H1 (cell line): ENCODE measurements around the gene RHBDD1. TPM values are rescaled to one million over a fixed set of nuclear protein-coding genes. Genes with fewer than 3 reads are reported as not detected.
A peak's percentile ranks its signal among the peaks of the same experiment; 100 is the strongest.

Experiments
- CTCF ChIA-PET: fragments of 300-600 bp; sonication (Branson Sonifier 250); formaldehyde crosslinking; loops from one replicate; lab custom pipeline; 2021; ENCODE audit not compliant: partially characterized antibody; lab: Charles Lee
- POLR2A ChIA-PET: fragments of 300-600 bp; sonication (Branson Sonifier 250); formaldehyde crosslinking; loops from one replicate; lab custom pipeline; 2021; ENCODE audit warnings: inconsistent platforms; ENCODE audit not compliant: partially characterized antibody; lab: Charles Lee
- DNase-seq, 2 experiments: peaks; one replicate each; pipeline versions ENCODE4 v3.0.0 to v3.0.0-alpha.2; 2010 to 2022; ENCODE audit warnings: low spot score in 2 of 2, low read depth in 1 of 2, mixed read lengths in 1 of 2
- FAIRE-seq: peaks from 2 replicates; lab custom pipeline; 2011; peaks lifted over from hg19 to GRCh38; lab: Jason Lieb, UNC
- H2AFZ ChIP-seq: 2 replicates; pipeline ENCODE4 v1.8.1; 2012; ENCODE audit warnings: low read length, inconsistent platforms
- H2AK5ac ChIP-seq: 2 replicates; pipeline ENCODE4 v1.6.1; 2013; ENCODE audit warnings: low read depth, low read length
- H2BK120ac ChIP-seq: replicated peaks from 2 replicates; pipeline ENCODE3; 2013; ENCODE audit warnings: low read depth, low read length, inconsistent platforms
- H2BK12ac ChIP-seq: 2 replicates; pipeline ENCODE4 v1.6.1; 2013; ENCODE audit warnings: low read depth, low read length
- H2BK15ac ChIP-seq: 2 replicates; pipeline ENCODE4 v1.6.1; 2013; ENCODE audit warnings: low read length
- H2BK20ac ChIP-seq: 2 replicates; pipeline ENCODE4 v1.6.1; 2013; ENCODE audit warnings: low read length
- H2BK5ac ChIP-seq: 2 replicates; pipeline ENCODE4 v1.6.1; 2013; ENCODE audit warnings: low read depth, low read length
- H3K14ac ChIP-seq: 2 replicates; pipeline ENCODE4 v1.6.1; 2013; ENCODE audit warnings: inconsistent platforms; ENCODE audit not compliant: insufficient read length
- H3K18ac ChIP-seq: 2 replicates; pipeline ENCODE4 v1.6.1; 2013; ENCODE audit warnings: low read length; ENCODE audit errors: extremely low read depth
- H3K23ac ChIP-seq: 2 replicates; pipeline ENCODE4 v1.6.1; 2013; ENCODE audit warnings: inconsistent platforms; ENCODE audit not compliant: insufficient read length
- H3K23me2 ChIP-seq: 2 replicates; pipeline ENCODE4 v1.6.1; 2013; ENCODE audit warnings: low read depth, low read length
- H3K27ac ChIP-seq: 2 replicates; pipeline ENCODE4 v1.6.1; 2011; ENCODE audit warnings: low read depth, low read length, inconsistent platforms
- H3K27me3 ChIP-seq, 4 experiments: replicated peaks in 1 of 4; 1 replicate in 1 of 4; 2 replicates in 3 of 4; pipeline versions ENCODE4 v1.6.1 to v1.8.1; 2011 to 2013; ENCODE audit warnings: low read length in 3 of 4, mild to moderate bottlenecking in 3 of 4, inconsistent platforms in 2 of 4, mixed read lengths in 2 of 4, moderate library complexity in 1 of 4; ENCODE audit not compliant: control insufficient read depth in 3 of 4, insufficient read depth in 3 of 4; ENCODE audit errors: extremely low read depth in 1 of 4
- H3K36me3 ChIP-seq, 4 experiments: 2 replicates each; pipeline versions ENCODE4 v1.6.1 to v1.8.1; 2011 to 2013; ENCODE audit warnings: mild to moderate bottlenecking in 4 of 4, low read length in 3 of 4, moderate library complexity in 2 of 4, control low read depth in 1 of 4, inconsistent platforms in 1 of 4; ENCODE audit not compliant: insufficient read depth in 4 of 4, control insufficient read depth in 2 of 4
- H3K4ac ChIP-seq: replicated peaks from 2 replicates; pipeline ENCODE3; 2013; ENCODE audit warnings: low read length, low read depth, mixed read lengths, inconsistent platforms; ENCODE audit not compliant: insufficient read length
- H3K4me1 ChIP-seq, 4 experiments: replicated peaks in 1 of 4; 1 replicate in 1 of 4; 2 replicates in 3 of 4; pipeline versions ENCODE4 v1.6.1 to v1.8.1; 2011 to 2013; ENCODE audit warnings: low read length in 3 of 4, inconsistent platforms in 2 of 4, mixed read lengths in 1 of 4; ENCODE audit not compliant: insufficient read depth in 4 of 4, control insufficient read depth in 3 of 4
- H3K4me2 ChIP-seq, 2 experiments: 2 replicates each; pipeline versions ENCODE4 v1.6.1 to v1.8.1; 2011 to 2013; ENCODE audit warnings: low read depth in 2 of 2, low read length in 2 of 2, control low read depth in 1 of 2, inconsistent platforms in 1 of 2, mild to moderate bottlenecking in 1 of 2; ENCODE audit not compliant: insufficient read depth in 1 of 2
- H3K4me3 ChIP-seq, 4 experiments: fragments of 200-600, 300-600 bp in 1 of 4; sonication (generic), shearing (Covaris generic), sonication (Bioruptor Twin) in 1 of 4; 2 replicates each; pipeline versions ENCODE4 v1.5.1 to v1.8.1; 2011 to 2016; ENCODE audit warnings: low read length in 4 of 4, low read depth in 3 of 4, control low read depth in 2 of 4, inconsistent platforms in 2 of 4, mild to moderate bottlenecking in 2 of 4, mixed read lengths in 1 of 4, moderate library complexity in 1 of 4; ENCODE audit not compliant: insufficient read depth in 2 of 4; ENCODE audit errors: extremely low read depth in 1 of 4
- H3K56ac ChIP-seq: replicated peaks from 2 replicates; pipeline ENCODE3; 2013; ENCODE audit warnings: low read depth, mild to moderate bottlenecking, mixed read lengths, low read length, inconsistent platforms; ENCODE audit not compliant: insufficient read length
- H3K79me1 ChIP-seq: 2 replicates; pipeline ENCODE4 v1.6.1; 2013; ENCODE audit warnings: low read depth, low read length, control low read depth
- H3K79me2 ChIP-seq, 2 experiments: 2 replicates each; pipeline versions ENCODE4 v1.6.1 to v1.8.1; 2012 to 2013; ENCODE audit warnings: low read length in 2 of 2, mild to moderate bottlenecking in 2 of 2, inconsistent platforms in 1 of 2; ENCODE audit not compliant: insufficient read depth in 2 of 2, control insufficient read depth in 1 of 2
- H3K9ac ChIP-seq, 4 experiments: replicated peaks in 1 of 4; 1 replicate in 1 of 4; 2 replicates in 3 of 4; pipeline versions ENCODE4 v1.6.1 to v1.8.1; 2011 to 2013; ENCODE audit warnings: low read depth in 3 of 4, low read length in 3 of 4, control low read depth in 2 of 4, mild to moderate bottlenecking in 2 of 4, moderate library complexity in 2 of 4, inconsistent platforms in 1 of 4; ENCODE audit errors: extremely low read depth in 1 of 4
- H3K9me3 ChIP-seq, 2 experiments: 2 replicates each; pipeline versions ENCODE4 v1.6.1 to v1.8.1; 2012 to 2013; ENCODE audit warnings: mild to moderate bottlenecking in 2 of 2, moderate library complexity in 2 of 2, control low read depth in 1 of 2, inconsistent platforms in 1 of 2, low read depth in 1 of 2, low read length in 1 of 2, mixed read lengths in 1 of 2; ENCODE audit not compliant: insufficient read depth in 2 of 2
- H4K20me1 ChIP-seq, 2 experiments: replicated peaks in 1 of 2; 2 replicates each; pipeline versions ENCODE3 to v1.8.1; 2011 to 2013; ENCODE audit warnings: inconsistent platforms in 2 of 2, low read length in 2 of 2, mild to moderate bottlenecking in 1 of 2; ENCODE audit not compliant: insufficient read depth in 2 of 2, control insufficient read depth in 1 of 2
- H4K5ac ChIP-seq: 2 replicates; pipeline ENCODE4 v1.6.1; 2013; ENCODE audit warnings: low read length, low read depth, mixed read lengths, inconsistent platforms; ENCODE audit not compliant: insufficient read length
- H4K8ac ChIP-seq: 2 replicates; pipeline ENCODE4 v1.8.0; 2013; ENCODE audit warnings: mild to moderate bottlenecking, moderate library complexity, low read length, inconsistent platforms; ENCODE audit not compliant: insufficient read depth; ENCODE audit errors: extremely low read depth
- H4K91ac ChIP-seq: replicated peaks from 2 replicates; pipeline ENCODE3; 2013; ENCODE audit warnings: low read length, mixed read lengths, inconsistent platforms; ENCODE audit not compliant: insufficient read length
- ASH2L ChIP-seq: fragments of 200-600, 300-600 bp; sonication (generic); IDR thresholded peaks from one replicate; pipeline ENCODE4 v1.7.1; 2017; ENCODE audit warnings: low read length
- CHD2 ChIP-seq: IDR thresholded peaks from 2 replicates; pipeline ENCODE4 v1.6.1; 2012; ENCODE audit warnings: low read length, improper control_type of control experiment
- CTCF ChIP-seq, 3 experiments: IDR thresholded peaks; 1 replicate in 2 of 3; 2 replicates in 1 of 3; pipeline versions ENCODE4 v1.5.1 to v1.6.1; 2011; ENCODE audit warnings: low read length in 3 of 3, mild to moderate bottlenecking in 3 of 3, inconsistent platforms in 2 of 3, low read depth in 1 of 3, moderate library complexity in 1 of 3; ENCODE audit not compliant: insufficient read depth in 1 of 3; ENCODE audit errors: control extremely low read depth in 1 of 3
- NRF1 ChIP-seq: IDR thresholded peaks from 2 replicates; pipeline ENCODE4 v1.6.1; 2011; ENCODE audit warnings: mild to moderate bottlenecking, low read depth, low read length, improper control_type of control experiment
- PHF8 ChIP-seq: fragments of 200-600 bp; sonication (generic); conservative IDR thresholded peaks from 2 replicates; pipeline ENCODE4 v1.7.1; 2012; ENCODE audit warnings: low read depth, mild to moderate bottlenecking, inconsistent platforms, low read length, moderate library complexity
- POLR2A ChIP-seq, 2 experiments: IDR thresholded peaks; 1 replicate in 1 of 2; 2 replicates in 1 of 2; pipeline ENCODE4 v1.6.1; 2011; ENCODE audit warnings: low read depth in 2 of 2, low read length in 2 of 2, mild to moderate bottlenecking in 2 of 2; ENCODE audit errors: control extremely low read depth in 1 of 2
- POU5F1 ChIP-seq: IDR thresholded peaks from 2 replicates; pipeline ENCODE4 v1.6.1; 2011; ENCODE audit warnings: low read depth, mild to moderate bottlenecking, low read length, moderate library complexity
- SIN3A ChIP-seq, 2 experiments: IDR thresholded peaks in 1 of 2; conservative IDR thresholded peaks in 1 of 2; 2 replicates each; pipeline ENCODE4 v1.6.1; 2011 to 2012; ENCODE audit warnings: low read length in 2 of 2, improper control_type of control experiment in 1 of 2, low read depth in 1 of 2, mild to moderate bottlenecking in 1 of 2
- WGBS, 2 experiments: shearing (Covaris generic) in 1 of 2; methylation state at CpG; one replicate each; pipeline versions ENCODE4 v1.1.6 to v1.1.7; 2013 to 2015; ENCODE audit warnings: low lambda C conversion rate in 2 of 2, mixed read lengths in 2 of 2, inconsistent platforms in 1 of 2, low coverage in 1 of 2, missing lambda C conversion rate in 1 of 2; ENCODE audit not compliant: insufficient replicate concordance in 2 of 2, insufficient coverage in 1 of 2, insufficient read length in 1 of 2; ENCODE audit errors: extremely low coverage in 1 of 2, missing lambda C conversion rate in 1 of 2; 5-methylcytosine and 5-hydroxymethylcytosine counted together
- polyA plus RNA-seq, 7 experiments: library from polyadenylated mRNA; depleted of rRNA in 3 of 7; stranded (reverse) in 5 of 7; unstranded in 2 of 7; fragments of >200 nt in 5 of 7; fragments of 200-250 nt in 2 of 7; gene quantifications; 1 replicate in 5 of 7; 2 replicates in 1 of 7; 4 replicates in 1 of 7; pipeline versions ENCODE4 v1.2.1 to v1.2.3, GENCODE V29; 2011 to 2013; ENCODE audit warnings: missing spikeins in 2 of 7, mixed read lengths in 2 of 7
- total RNA-seq: library from RNA; stranded (reverse); fragmentation: NEBNext Ultra II Directional; extraction: Animal tissue kit (Norgen Biotek cat#: 25700); gene quantifications from 2 replicates; pipeline ENCODE4 v1.2.1, GENCODE V29; 2021

The RHBDD1 gene
- total and polyA plus RNA-seq, 2 of the 8 experiments (the other 6 are each of a cell fraction or from before 2014, with no cell fraction given) = 10.5 to 23.1 TPM

- ChIA-PET POLR2A (interaction anchor here (1.0 to 1.3 kb wide), 2 partner anchors 148 to 216 kb away, joined by 3 read pairs; no protein-coding TSS in a partner anchor), CTCF (interaction anchor here (0.7 to 2.6 kb wide), 19 partner anchors 10 to 1136 kb away, joined by 3 to 22 read pairs (median 5); partner anchors contain the start of gene RHBDD1)
- no peak overlapping the region for H3K4ac ChIP-seq
- H3K79me1 ChIP-seq = no peaks in the 10 kb centered on the region
- peak overlapping the region; percentile 85 for H2AFZ ChIP-seq
- no peak overlapping the region for H3K23ac ChIP-seq
- H3K27ac ChIP-seq = no peak overlapping the region
- DNase-seq (peak in 1 of 2 experiments; percentile 97), FAIRE-seq (peak; percentile 55)
- H2BK15ac ChIP-seq = no peak overlapping the region
- H3K14ac ChIP-seq = no peak overlapping the region
- peaks cover 0 to 11% (median 10%) of the 10 kb centered on the region in 4 experiments; a peak in 6 of 7 replicates for H3K4me1 ChIP-seq
- H3K9ac ChIP-seq = peak overlapping the region in 1 of 4 experiments; percentile 54; a peak in 1 of 7 replicates
- H2BK12ac ChIP-seq = no peak overlapping the region
- H3K27me3 ChIP-seq = no peaks in the 10 kb centered on the region
- H3K4me3 ChIP-seq = peak overlapping the region; percentile 70 to 97 (median 80)
- H2AK5ac ChIP-seq = no peak overlapping the region
- peak overlapping the region; percentile 77 to 96 for H3K4me2 ChIP-seq
- no peak overlapping the region; the same call in 1 of the 2 replicates for H4K8ac ChIP-seq
- H3K9me3 ChIP-seq = peaks cover 0 to 3% of the 10 kb centered on the region in 2 experiments; a peak in 1 of 4 replicates
- H4K20me1 ChIP-seq = peaks cover 3 to 10% of the 10 kb centered on the region in 2 experiments
- no peak overlapping the region for H4K5ac ChIP-seq
- no peak overlapping the region for H3K56ac ChIP-seq
- no peak overlapping the region for H4K91ac ChIP-seq
- 3% methylated on average over 33 of the region's 33 CpGs; no CpG with 5 or more reads in 1 of the 2 experiments for whole genome bisulfite sequencing, 2 experiments
- H2BK120ac ChIP-seq = no peak overlapping the region
- peaks cover 0 to 18% of the 10 kb centered on the region in 2 experiments; a peak in 3 of 4 replicates for H3K79me2 ChIP-seq
- peaks cover 0 to 16% (median 6%) of the 10 kb centered on the region in 4 experiments; a peak in 3 of 8 replicates for H3K36me3 ChIP-seq
- peaks cover 17% of the 10 kb centered on the region for H3K23me2 ChIP-seq
- no peak overlapping the region for H2BK5ac ChIP-seq
- H3K18ac ChIP-seq = no peak overlapping the region; the same call in 1 of the 2 replicates
- H2BK20ac ChIP-seq = no peak overlapping the region
- TF ChIP-seq CTCF (IDR thresholded peaks at IDR 0.05; ENCODE audit: control extremely low read depth in 1 of 3, insufficient read depth in 1 of 3, low read depth in 1 of 3, low read length in 3 of 3) = no peak
- TF ChIP-seq POLR2A (IDR thresholded peaks at IDR 0.05; ENCODE audit: control extremely low read depth in 1 of 2, low read depth in 2 of 2, low read length in 2 of 2) = peak in 1 of 2 experiments; percentile 15; a peak in 1 of 3 replicates
- peak in 1 of 2 experiments; percentile 42; a peak in 1 of 4 replicates for TF ChIP-seq SIN3A (conservative IDR thresholded peaks at IDR 0.05 in 1 of 2, IDR thresholded peaks at IDR 0.05 in 1 of 2; ENCODE audit: low read depth in 1 of 2, low read length in 2 of 2)
- no peak for TF ChIP-seq POU5F1
- TF ChIP-seq CHD2 = peak; percentile 76
- peak; percentile 52 for TF ChIP-seq NRF1
- peak; percentile 19 for TF ChIP-seq ASH2L
- peak; percentile 24; the same call in 1 of the 2 replicates for TF ChIP-seq PHF8
These were observed 34.7 kb upstream of the RHBDD1 start for GRCh38 chr2:226800941-226801784.
